ENCODE measurements around the gene BUB3.
"Not testable (repeated sequence)": the region's sequence is repeated elsewhere in the genome, so short reads cannot be mapped to it uniquely, and the experiment has no call there.

Gene BUB3

DNA sequence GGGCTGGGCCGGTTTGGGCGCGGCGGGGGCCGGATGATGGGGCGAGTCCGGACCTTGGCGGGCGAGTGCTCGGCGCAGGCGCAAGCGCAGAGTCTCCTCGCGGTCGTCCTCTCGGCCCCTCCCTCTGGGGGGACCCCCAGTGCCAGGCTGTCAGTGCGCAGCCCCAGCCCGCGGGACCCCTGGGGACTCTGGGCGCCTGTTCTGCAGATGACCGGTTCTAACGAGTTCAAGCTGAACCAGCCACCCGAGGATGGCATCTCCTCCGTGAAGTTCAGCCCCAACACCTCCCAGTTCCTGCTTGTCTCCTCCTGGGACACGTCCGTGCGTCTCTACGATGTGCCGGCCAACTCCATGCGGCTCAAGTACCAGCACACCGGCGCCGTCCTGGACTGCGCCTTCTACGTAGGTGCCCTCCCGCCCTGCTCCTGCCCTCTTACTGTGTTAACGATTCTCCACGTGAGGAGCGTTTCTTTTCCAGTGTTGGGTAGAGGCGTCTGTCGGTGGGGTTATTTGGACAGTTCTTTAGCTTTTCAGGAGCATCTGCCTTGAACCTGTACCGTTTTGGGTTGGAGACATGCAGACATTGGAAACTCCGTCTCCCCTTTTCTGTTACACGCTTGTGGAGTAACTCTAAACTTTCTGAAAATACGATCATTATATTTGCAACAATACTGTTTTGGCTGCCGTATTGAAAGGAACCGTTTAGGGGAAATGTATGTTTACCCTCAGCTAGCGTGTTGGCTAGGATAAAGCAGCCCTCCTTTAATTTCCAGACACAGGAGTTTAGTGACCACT, 706 bp downstream of the BUB3 start:
- DNase-seq = no peak

DNA sequence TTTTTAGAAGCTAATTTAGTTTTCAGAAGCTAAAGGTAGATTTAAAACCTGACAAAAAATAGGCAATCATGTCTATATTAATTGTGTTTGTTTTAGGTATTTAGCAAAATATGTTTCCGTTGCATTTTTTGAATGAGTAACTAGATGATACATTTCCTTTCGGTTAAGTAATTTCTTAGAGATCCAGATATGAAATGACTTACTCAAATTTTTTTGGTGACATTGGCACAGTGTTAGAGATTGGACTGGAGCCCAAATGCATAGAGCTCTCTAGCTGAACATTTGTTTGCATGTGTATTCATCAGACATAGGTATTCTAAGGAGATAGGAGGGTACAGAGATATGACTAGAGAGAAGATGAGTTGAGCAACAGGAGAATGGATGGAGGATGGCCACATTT, 1.9 kb downstream of the BUB3 start:
- DNase-seq = no peak

DNA sequence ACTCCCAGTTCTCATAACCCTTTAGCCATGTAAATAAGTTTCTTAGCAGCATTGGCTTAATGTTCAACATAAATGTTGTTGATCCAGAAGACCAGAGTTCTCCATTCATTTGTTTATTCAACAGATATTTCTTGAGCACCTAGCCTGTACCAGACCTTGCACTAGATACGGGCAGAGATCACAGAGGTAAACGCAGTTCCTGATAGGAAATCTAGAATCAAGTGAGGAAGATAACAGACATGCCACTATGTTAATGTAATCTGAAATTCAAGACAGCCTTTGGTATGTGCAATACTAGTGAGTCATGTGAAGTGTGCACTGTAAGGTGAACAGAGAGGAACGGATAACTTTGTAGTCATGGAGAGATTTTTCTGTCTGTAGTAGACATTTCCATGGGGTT, 3.0 kb downstream of the BUB3 start:
- no peak for DNase-seq

DNA sequence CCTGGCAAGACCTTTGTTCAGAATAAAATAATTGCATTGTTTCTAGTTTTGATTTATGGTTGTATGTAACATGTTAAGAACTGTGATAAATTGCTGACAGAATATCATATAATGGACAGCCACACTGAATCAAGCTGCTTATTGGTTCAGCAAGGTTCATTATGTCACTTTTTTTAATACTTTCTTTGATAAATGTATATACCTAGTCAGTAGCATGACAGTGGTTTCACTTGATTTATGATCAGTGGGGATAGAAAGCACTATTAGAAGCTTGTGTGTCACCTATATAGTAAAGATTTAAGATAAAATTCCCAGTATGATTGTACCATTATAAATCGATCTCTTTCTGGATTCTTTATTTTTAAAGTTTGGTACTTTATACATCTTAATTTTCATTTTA, 4.5 kb downstream of the BUB3 start:
- no peak for DNase-seq

DNA sequence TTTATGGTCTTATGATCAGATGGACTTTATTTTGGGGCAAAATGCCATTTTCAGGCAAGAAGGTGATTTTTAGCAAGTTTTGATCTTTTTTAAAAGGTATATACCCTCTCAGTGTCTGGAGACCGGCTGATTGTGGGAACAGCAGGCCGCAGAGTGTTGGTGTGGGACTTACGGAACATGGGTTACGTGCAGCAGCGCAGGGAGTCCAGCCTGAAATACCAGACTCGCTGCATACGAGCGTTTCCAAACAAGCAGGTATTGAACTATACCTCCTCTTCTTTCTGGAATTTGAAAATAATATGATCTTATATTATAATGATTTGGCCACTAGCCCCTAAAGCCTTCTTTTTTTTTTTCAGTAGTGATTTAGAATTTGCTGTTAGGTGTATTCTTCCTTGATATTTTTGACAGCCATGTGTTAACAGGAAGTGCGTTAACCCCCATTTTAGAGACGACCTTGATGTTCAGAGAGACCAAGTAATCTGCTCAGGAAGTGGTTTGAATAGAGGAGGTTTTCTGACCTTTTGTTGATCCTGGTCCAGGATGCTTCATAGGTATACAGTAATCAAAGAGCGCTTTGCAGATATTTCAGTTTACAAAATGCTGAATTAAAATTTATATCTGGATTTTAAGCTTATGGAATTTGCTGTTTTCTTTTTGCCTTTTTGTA, 6.2 kb downstream of the BUB3 start:
- no peak for DNase-seq

DNA sequence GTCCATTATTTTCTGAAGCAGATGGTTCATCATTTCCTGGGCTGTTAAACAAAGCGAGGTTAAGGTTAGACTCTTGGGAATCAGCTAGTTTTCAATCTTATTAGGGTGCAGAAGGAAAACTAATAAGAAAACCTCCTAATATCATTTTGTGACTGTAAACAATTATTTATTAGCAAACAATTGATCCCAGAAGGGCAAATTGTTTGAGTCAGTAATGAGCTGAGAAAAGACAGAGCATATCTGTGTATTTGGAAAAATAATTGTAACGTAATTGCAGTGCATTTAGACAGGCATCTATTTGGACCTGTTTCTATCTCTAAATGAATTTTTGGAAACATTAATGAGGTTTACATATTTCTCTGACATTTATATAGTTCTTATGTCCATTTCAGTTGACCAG, 10.1 kb downstream of the BUB3 start:
- no peak for DNase-seq

DNA sequence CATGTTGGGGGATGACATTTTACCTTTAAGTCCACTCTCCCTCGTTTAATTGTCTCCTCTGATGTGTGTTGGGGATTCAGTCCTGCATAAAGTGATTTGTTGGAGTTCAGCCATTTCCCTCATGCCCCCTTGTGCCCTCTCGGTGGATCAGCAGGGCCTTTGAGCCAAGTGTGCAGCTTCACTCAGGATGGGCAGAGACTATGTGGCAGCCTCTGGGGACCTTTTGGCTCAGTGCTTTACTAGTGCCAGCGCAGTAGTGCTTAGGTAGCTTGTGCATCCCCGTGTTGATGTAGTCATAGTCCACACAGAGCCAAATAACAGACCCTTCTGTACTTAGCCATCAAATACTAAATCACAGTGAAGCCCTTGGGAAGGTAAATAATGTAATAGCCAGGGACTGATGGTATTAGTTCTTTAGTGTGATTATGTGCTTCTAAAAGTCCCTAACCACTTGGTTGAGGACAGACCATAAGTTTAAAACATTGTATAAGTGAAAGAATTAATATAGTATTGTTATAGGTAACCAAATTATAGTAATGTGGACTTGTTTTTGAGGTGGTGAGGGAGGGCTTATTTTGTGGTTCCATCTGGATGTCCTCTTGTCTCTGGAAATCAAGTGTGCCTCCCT, 11.4 kb downstream of the BUB3 start:
- no peak for DNase-seq

DNA sequence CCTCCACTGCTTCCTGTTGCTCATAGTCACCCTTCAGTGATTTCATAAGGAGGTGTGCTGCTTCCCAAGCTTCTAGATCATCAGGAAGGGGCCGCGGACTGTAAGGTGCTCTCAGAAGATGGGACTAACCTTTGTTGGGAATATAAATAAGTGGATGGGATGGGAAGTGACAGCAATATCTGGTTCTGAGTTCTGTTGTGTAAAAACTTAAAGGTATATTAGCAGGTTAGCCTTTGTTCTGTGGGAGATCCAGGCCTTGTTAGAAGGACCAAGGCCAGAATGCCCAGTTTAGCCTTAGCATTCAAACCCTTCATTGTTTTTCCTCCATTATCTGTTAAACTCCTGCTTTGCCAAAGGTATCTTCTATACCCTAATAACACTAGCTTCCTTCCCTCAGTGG, 12.4 kb downstream of the BUB3 start:
- no peak for DNase-seq

DNA sequence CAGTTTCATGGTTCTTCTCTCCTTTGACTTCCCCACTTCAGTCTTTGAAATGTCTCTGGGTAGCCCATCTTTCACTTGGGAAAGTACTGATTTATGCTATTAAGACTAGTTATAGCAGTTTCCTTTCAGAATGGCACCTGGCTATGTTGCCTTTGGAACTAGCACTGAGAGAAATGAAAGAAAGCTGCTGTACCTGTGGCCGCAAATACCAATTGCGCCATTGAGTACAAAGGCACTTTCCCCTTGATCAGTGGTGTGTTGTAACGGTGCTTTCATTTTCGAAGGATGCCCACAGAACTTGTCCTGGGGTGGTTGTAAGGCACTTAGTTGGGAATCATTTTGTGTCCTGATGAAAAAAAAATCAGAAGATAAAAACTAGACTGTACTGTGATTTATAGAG, 16.8 kb downstream of the BUB3 start:
- DNase-seq = no peak

DNA sequence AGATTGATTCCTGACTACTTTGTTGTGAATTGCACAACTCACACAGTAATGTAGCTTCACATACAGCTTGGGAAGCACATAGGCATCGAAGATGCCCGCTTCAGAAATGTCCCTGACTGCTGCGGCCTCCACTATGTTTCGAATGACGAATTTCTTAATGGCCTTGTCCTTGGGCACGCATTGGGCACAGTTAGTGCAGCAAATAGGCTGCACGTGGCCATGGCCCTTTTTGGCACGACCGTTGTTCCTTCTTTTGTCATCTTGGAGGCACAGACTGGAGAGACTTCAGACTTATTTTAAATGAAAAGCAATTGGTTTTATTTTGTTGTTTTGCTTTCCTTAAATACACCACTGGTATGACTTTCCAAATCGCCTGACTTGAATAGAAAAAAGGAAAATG, 17.4 kb downstream of the BUB3 start:
- not testable (repeated sequence) for DNase-seq

DNA sequence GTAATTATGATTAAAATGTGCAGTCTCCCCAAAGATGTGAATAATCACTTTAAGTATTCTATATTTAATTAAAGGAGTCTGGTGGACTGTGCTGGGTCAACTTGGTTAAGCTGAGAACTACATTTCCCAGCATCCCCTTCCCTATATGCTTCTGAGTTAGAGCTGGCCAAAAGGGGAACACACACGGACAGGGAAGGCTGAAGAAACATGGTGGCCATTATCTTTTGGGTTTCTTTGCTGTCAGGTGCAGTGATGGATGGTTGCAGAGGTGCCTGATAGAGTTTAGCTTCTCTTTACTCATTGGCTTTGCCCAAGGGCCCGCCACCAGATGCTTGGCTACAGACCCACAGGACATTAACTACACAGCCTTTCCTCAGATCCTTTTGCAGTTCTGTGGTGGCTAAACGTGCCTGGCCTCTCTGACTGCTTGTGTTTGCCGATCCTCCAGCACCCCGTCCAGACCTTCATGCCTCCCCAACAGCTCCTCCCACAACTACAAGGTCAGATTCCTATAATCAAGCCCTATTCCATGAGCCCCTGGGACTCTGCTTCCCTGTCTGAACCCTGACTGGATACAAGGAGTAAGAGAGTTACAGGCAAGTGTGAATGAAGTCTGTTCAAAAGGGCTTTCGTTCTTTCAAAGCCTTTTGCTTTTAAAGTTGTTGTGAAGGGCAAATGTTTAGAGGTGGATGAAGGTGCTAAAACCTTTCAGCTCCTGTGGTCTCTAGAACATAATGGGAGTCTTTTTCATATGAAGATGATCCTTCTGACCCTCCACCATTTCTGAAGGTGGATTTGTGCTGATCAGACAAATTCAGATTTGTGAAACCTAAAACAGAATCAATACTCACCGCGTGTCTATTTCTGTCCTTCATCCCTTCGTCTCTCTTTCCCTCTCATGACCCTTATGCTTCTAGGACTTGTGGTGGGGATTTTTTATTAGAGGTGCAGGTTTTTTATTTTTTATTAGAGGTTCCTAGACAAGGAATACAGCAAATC, 21.5 kb downstream of the BUB3 start:
- no peak for DNase-seq

DNA sequence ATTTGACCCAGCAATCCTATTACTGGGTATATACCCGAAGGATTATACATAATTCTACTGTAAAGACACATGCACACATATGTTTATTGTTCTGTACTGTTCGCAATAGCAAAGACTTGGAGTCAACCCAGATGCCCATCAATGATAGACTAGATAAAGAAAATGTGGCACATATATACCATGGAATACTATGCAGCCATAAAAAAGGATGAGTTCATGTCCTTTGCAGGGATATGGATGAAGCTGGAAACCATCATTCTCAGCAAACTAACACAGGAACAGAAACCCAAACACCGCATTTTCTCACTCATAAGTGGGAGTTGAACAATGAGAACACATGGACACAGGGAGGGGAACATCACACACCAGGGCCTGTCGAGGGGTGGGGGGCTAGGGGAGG, 24.2 kb downstream of the BUB3 start:
- DNase-seq = not testable (repeated sequence)

DNA sequence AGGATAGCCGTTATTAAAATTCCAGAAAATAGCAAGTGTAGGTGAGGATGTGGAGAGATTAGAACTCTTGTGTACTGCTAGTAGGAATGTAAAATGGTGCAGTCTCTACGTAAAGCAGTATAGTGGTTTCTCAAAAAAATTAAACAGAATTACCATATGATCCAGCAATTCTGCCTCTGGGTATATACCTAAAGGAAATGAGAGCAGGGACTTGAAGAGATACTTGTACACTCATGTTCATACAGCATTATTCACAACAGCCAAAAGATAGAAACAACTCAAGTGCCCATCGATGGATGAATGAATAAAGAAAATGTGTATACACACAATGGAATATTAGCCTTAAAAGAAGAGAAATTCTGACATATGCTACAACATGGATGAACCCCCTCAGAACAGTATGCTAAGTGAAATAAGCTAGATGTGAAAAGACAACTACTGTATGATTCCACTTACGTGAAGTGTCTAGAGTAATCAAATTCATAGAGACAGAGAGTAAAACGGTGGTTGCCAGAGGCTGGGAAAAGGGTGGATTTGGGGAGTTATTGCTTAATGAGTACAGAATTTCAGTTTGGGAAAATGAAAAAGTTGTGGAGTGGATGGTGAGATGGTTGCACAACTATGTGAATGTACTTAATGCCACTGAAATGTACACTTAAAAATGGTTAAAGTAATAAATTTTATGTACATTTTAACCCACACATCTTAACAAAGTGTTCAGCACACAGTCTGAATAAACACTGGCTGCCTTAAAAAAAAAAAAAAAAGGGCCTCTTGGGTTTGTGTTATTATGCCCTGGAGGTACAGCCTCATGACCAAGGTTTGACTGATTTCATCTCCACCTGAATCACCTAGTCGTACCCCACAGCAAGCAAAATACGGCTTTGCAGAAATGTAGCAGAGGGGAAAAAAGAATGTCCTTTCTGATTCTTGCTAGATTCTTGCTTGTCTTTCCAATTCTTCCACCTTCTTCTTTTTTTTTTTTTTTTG, 26.2 kb downstream of the BUB3 start:
- no peak for DNase-seq

DNA sequence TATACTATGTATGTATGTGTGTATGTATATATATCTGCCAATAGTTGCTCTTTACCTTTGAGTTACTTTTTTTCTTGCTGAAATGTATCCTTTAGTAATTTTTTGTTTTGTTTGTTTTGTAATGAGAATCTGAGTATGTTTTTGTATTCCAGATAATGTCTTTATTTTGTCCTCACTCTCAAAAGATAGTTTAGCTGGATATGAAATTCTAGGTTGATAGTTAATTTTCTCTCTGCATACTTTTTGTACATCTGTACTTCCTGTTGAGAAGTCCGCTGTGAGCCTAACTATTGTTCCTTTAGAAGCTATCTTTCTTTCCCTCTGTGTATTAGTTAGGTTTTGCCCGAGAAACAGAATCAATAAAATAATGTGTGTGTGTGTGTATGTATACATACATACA, 29.5 kb downstream of the BUB3 start:
- DNase-seq = no peak

DNA sequence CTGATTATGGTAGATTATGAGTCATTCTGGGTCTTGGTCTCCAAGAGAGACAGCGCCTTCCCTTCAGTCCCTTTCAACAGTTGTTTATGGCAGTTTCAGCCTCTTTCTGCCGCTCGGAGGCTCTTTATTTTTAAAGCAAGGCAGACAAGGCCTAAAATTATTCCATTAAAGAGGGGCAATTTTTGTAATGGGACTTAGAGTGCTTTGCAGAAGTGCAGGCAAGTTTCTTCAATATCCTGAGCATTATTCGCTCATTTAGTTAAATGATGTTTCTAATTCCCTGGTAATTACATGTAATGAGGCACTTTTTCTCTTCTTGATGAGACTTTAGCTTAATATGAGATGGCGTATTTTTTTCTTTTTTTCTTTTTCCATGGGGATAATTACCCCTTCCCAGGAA, 33.6 kb downstream of the BUB3 start:
- DNase-seq = no peak

DNA sequence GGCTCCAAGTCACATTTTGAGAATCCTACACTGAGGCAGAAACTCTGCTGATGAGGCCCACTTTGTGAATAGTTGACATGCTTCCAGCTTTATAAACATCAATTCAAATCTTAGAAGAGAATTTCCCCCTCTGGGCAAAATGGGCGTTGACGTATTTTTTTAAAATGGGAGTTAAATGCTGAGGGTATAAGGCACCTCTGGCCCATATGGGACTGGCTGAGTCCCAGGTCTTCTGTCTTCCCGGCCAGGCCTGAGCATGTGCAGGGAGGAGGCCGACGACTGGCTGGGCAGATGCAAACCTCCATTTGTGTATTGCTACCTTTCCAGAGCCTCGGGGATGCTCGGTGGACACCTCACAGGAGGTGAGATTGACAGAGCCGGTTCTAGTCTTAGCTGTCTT, 37.7 kb downstream of the BUB3 start:
- DNase-seq = no peak

DNA sequence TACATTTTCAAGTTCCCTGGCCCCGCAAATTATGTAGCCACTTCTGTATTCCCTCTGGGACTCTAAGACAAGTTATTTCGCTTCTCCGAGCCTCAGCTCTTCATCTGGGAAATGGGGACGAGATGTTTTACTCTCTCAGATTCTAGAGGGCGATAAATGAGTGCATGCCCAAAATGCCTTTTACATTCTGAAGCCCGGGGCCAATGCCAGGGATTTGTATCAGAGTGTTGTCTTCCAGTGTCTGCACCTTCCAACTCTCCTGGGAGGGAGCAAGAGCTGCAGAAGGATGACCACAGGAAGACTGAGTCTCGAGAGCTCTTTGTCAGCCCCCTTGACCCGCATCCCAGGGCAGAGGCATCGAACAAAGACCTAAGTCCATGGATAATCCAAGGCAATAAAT, 39.9 kb downstream of the BUB3 start:
- DNase-seq = no peak

DNA sequence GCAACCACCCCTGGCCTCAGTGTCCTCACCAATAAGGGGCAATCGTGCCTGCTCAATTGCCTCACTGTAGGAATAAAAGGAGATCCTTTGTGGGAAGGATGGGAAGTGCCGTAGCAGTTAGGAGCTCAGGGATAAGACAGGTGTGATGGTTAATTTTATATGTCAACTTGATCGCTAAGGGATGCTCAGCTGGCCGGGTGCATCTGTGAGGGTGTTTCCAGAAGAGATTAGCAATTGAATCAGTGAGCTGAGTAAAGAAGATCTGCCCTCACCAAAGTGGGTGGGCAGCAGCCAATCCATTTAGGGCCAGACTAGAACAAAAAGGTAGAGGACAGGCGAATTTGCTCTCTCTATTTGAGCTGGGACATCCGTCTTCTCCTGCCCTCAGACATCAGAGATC, 46.3 kb downstream of the BUB3 start:
- no peak for DNase-seq

DNA sequence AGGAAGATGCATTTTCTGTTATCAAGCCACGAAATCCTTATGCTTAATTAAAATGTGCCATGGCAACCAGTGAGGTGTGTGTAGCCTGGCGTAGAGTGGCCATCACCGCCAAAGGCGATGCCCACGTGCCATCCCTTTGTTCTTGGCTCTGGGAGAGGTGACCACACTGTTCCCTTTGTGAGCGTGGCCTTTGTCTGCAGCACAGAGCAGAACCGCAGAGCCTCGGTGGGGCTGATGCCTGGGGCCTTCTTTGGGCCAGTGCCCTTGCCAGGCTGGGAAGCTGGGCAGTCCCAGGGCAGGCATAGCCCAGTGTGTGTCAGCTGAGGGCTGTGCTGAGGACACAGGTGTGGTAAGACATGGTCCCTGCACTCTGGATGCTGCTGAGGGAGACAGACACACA, 48.3 kb downstream of the BUB3 start:
- no peak for DNase-seq

DNA sequence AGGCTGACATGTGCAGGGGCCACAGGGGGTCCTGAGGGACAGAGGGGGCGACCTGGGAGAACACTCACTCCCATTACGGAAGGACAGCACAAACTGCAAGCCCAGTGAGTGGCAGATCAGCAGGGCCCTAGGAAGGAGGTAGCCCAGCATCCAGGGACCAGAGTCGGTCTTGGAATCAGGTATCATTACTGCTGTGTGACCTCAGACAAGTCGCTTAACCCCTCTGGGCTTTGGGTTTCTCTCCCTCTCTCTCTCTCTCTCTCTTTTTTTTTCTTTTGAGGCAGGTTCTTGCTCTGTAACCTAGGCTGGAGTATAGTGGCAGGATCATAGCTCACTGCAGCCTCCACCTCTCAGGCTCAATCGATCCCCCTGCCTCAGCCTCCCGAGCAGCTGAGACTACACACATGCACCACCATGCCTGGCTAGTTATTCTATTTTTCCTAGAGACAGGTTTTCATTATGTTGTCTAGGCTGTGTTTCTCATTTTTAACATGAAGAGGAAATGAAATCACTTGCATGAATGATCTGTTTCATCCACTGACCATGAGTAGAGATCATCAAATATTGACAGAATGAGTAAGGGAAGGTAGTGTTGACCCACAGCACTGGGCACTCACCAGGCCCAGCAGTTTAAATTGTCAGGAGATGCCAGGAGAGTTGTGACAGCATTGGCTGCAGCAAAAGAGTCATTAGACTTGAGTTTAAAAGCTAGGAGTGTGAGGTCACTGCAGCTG, 49.4 kb downstream of the BUB3 start:
- no peak for DNase-seq

DNA sequence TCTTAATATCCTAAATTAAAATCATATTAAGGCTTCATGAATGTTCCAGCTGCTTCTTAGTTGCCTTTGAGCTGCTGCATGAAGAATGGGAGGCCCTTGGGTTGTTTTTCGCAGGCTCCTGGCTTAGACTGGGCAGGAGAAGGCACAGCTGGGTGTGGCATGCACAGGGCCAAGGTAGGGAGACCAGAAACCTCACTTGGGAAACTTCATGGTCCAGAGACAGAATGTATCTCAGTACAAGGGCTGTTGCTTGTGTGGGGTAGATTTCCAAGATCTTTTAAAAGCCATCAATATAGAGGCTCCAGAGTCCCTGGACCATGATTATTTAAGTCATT, 49.9 kb downstream of the BUB3 start:
- DNase-seq = no peak

Measured in activated effector memory CD4-positive, alpha-beta T cell treated with Interleukin-2 at 50 U/mL for 16 hours (primary cell).